ENCODE measurements around the gene CHST12.
"Not testable (repeated sequence)": the region's sequence is repeated elsewhere in the genome, so short reads cannot be mapped to it uniquely, and the experiment has no call there.

The CHST12 gene

GRCh38 chr7:2437537-2438148 lies 34.2 kb downstream of the CHST12 start:
- DNase-seq: no peak

- no peak for DNase-seq
Measured at GRCh38 chr7:2438186-2438585, 34.8 kb downstream of the CHST12 start.

DNA sequence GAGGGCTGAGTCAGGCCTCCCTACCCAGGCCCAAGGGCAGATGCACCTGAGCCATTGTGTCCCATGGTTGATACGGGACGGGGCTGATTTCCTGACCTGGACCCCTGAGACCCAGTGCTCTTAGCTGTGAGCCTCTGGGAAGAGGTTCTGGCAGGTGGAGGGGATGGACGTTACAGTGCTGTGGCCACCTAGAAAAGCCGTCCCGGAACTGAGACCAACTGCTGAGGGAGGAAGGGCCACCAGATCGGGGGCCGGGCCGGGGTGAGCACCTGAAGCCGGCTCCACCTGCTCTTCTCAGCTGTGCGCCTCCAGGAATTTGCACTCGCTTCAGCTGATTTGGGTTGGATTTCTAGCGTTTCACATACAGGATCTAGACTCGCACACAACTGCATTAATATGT lies 35.4 kb downstream of the CHST12 start:
- no peak for DNase-seq

GRCh38 chr7:2440608-2441245 lies 37.3 kb downstream of the CHST12 start:
- no peak for DNase-seq

DNA sequence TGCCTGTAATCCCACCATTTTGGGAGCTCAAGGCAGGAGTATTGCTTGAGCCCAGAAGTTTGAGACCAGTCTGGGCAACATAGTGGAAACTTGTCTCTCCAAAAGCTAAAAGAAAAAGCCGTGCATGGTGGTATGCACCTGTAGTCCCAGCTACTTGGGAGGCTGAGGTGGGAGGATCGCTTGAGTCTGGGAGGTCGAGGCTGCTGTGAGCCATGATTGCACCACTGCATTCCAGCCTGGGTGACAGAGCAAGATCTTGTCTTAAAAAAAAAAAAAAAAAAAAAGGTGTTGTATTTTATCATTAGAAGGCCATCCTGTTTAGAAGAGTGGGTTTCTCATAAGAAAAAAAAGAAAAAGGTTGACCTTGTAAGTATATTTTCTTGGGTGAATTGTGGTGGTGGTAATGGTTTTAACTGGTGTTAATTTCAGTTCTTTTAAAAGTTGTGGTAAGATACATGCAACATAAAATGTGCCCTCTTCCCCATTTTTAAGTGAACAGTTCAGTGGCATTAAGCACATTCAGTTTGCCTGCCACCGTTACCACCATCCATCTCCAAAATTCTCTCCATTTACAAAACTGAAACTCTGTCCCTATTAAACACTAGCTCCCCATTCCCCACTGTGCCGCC lies 38.1 kb downstream of the CHST12 start:
- no peak for DNase-seq

DNA sequence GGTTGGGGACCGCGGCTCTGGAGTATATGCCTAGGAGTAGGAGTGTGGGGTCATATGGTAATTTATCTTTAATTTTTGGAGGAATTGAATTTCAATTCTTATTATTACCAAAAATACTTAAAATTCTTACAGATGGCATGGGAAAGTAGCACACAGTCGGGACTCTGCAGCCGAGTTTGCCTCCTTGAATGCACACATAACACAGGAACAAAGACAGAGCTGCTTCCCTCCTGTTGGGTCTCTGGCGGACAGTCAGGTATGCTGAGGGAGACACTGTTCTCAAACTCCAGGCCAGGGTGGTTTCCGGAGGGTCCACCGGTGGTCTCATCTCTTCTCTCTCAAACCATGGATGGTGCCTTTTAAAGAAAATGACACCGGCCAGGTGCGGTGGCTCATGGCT lies 40.1 kb downstream of the CHST12 start:
- DNase-seq: no peak

- no peak for DNase-seq
Measured at GRCh38 chr7:2444476-2444875, 41.1 kb downstream of the CHST12 start.

GRCh38 chr7:2445047-2445446 lies 41.6 kb downstream of the CHST12 start:
- DNase-seq: no peak

GRCh38 chr7:2445898-2446555 lies 42.6 kb downstream of the CHST12 start:
- no peak for DNase-seq

DNA sequence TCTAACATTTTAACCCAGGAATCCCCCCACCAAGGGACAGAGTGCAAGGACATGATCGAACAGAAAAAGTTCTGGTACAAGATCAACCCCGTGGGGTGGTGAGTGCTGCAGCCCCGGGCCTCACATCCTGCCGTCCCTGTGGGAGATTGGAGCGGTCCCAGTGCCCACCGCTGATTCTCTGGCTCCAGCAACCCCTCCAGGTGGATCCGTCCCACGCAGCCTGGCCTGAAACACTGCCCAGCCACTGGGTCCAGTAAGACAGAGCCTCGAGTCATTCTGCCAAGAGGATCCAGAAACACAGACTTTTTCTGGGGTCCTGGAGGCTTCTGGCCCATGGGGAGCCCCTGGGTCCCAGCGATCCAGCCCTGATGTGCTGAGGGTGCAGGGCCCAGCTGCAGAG lies 43.3 kb downstream of the CHST12 start:
- DNase-seq: no peak

DNA sequence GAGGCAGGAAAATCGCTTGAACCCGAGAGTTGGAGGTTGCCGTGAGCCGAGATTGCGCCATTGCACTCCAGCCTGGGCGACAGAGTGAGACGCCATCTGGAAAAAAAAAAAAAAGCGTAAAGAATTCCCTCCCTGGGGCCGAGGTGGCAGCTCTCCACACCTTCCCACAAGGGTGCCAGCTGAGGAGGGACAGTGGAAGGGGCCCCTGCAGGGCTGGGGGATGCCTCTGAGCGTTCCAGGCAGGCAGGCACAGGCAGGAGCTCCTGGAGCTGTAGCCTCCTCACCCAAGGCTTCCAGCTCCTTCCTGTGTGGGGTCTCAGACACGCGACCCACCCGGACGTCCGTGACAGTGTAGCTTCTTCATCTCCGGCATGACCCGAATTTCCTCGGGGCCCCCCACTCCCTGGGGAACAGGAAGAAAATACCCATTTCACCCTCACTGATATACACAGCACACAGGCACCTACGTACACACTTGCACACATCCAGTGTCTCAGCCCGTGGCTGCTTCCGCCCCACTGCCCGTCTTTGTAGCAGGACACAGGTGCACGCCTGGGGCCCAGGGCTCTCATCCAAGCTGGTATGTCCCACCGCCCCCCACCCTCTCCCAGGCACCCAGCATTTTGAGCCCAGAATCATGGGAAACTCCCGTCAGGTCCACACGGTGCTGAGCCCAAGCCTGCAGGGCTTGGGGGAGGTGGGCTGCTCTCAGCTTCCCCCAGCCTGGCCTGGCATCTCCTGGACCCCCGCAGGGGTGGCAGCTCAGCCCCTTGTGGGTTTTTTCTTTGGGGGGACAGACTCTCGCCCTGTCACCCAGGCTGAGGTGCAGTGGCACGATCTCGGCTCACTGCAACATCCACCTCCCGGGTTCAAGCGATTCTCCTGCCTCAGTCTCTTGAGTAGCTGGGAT lies 47.0 kb downstream of the CHST12 start:
- peak; percentile 82 for DNase-seq

- DNase-seq: peak; percentile 44
Measured at GRCh38 chr7:2451171-2452073, 48.0 kb downstream of the CHST12 start.

DNA sequence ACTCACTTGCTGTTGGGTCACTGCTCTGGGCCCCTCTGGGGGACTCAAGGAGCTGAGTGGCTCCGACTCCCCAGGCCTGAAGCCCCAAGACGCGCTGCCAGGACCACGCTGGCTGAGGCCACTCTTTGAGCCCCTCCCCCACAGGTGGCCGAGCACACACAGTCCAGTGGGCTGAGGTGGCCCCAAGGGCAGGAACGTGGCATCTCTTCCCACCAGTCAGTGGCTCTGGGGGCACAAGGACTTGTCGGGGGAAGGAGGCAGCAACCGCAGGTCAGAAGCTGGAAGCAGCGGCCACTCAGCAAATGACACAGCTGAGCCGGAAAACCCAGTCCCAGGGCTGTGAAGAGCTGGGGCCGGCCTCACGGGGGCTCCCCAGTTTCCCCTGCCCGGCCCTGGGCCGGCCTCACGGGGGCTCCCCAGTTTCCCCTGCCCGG lies 48.7 kb downstream of the CHST12 start:
- no peak for DNase-seq

DNA sequence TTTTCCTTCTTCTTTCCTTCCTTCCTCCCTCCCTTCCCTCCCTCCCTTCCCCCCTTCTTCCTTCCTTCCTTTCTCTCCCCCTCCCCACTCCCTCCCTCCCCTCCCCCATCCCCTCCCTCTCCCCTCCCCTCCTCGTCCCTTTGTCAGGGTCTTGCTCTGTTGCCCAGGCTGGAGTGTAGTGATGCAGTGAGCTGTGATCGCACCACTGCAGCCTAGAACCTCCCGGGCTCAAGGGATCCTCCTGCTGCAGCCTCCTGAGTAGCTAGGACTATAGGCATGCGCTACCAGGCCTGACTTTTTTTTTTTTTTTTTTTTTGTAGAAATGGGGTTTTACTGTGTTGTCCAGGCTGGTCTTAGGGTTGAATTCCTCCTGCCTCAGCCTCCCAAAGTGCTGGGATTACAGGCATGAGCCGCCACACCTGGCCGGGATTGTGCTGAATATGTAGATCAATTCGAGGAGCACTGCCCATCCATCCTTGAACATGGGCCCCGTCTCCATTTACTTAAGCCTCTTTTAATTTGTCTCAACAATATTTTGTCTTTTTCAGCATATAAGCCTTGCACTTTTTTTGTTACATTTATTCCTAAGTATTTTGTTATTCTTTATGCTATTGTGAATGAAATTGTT lies 49.3 kb downstream of the CHST12 start:
- no peak for DNase-seq

- DNase-seq: not testable (repeated sequence)
Measured at GRCh38 chr7:2453849-2454248, 50.4 kb downstream of the CHST12 start.

- no peak for DNase-seq
Measured at GRCh38 chr7:2459674-2460073, 56.3 kb downstream of the CHST12 start.

GRCh38 chr7:2460188-2460587 lies 56.8 kb downstream of the CHST12 start:
- DNase-seq: no peak

DNA sequence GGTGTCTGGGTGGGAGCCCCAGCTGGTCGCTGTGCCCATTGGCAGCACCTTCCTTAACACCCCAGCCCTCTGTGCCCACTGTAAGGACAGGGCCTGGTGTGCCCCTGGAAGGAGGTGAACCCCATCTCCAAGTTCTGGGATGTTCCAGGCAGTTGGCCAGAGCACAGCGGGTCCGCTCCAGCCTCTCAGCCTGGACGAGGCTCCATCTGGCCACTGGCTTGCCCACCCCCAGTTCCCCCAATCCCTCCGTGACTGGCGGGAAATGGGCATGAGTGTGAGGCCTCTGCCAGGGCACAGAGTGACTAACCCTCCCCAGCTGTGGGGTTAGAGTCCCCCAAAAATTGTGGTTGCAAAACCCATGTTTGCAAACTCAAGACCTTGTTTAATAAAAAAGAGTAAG lies 57.2 kb downstream of the CHST12 start:
- DNase-seq: no peak

GRCh38 chr7:2461268-2462026 lies 58.0 kb downstream of the CHST12 start:
- DNase-seq: no peak

GRCh38 chr7:2462731-2463130 lies 59.3 kb downstream of the CHST12 start:
- no peak for DNase-seq

DNA sequence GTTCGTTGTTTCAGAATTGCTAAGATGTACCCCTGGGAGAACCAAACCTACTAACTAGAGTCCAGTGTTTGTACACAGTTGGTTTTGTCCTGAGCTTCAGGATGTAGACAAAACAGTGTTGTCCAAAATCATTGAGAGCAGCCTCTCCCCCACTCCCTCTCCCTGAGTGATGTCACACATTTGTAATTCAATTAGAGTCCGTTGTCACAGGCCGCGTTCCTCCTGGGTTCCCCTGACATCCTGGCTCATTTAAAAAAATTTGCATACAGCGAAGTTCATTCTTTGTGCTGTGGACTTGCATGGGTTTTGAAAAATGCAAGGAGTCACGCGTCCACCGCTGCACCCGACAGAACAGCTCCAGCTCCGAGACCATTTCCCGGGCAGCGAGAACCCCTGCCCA lies 62.5 kb downstream of the CHST12 start:
- no peak for DNase-seq

All from NCI-H2171 (cell line).